GM18502 (cell line): ENCODE measurements around the gene VAV3.
"Not testable (repeated sequence)": the region's sequence is repeated elsewhere in the genome, so short reads cannot be mapped to it uniquely, and the experiment has no call there.

Experiments
- ATAC-seq: cut with Tn5 transposase; IDR thresholded peaks from one replicate; pipeline ENCODE4 v1.9.1; 2021; ENCODE audit warnings: mild to moderate bottlenecking; ENCODE audit not compliant: unreplicated experiment, poor library complexity

VAV3 gene

GRCh38 chr1:107895403-107896191 lies 69.4 kb downstream of the VAV3 start:
- no peak for ATAC-seq

- ATAC-seq = no peak
These were observed 70.4 kb downstream of the VAV3 start for GRCh38 chr1:107894605-107895004.

DNA sequence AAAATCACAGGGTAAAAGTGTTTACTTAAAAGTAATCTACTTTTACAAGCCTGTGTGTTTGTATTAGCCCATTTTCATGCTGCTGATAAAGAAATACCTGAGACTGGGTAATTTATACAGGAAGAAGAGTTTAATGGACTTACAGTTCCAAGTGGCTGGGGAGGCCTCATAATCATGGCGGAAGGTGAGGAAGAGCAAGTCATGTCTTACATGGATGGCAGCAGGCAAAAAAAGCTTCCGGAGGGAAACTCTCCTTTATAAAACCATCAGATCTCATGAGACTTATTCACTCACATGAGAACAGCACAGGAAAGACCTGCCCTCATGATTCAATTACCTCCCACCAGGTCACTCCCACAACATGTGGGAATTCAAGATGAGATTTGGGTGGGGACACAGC lies 71.6 kb downstream of the VAV3 start:
- not testable (repeated sequence) for ATAC-seq

DNA sequence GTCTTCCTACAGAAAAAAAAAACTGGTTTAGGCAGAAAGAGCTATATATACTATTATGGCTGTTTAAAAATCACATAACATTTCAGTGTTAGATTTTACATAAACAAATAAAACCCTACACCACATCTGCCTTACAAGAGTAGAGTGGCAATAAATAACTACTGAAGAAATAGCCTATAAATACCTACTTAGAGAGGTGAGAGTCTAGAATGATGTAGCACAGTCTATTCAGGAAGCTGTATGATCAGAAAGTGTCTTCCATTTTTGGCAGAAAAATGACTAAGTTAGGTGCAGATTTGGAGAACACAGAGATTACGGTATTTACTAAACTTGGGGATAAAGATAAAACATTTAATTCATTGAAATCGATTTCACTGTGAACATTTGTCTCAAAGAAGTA lies 75.5 kb downstream of the VAV3 start:
- no peak for ATAC-seq

GRCh38 chr1:107883562-107883961 lies 81.4 kb downstream of the VAV3 start:
- no peak for ATAC-seq

DNA sequence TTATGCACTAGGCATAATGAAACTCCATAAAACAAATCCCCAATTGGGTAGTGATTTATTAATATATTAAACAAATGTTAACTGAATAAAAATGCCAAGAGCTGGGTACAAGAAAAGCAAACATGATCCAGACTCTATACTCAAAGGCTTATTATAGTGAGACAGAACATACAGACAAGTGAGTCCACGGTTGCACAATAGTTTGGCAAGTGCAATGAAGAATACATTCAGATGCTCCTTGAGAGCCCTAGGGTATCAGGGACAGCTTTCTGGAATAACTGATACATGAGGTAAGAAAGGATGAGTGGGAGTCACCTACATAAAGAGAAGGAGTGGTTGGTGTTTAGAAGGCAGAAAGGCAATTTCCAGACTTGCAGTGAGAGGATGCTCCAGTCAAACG lies 85.1 kb downstream of the VAV3 start:
- no peak for ATAC-seq

DNA sequence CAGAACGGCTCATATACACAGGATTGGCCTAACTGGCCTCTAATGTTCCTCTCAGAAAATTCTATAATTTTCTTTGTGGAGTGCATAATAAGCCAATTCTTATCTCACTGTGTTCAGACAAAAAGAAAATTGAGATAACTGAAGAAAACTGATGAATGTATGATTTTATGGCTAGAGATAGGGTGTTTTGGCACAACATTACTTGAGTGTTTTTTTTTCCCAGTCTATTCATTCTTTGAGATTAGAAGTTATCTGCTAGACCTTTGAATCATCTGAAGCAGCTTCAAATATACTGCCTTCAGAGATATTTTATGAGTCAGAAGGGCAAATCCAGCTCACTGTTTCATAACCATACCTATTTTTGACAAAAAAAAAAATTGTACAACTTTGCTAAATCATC lies 85.6 kb downstream of the VAV3 start:
- ATAC-seq = no peak

DNA sequence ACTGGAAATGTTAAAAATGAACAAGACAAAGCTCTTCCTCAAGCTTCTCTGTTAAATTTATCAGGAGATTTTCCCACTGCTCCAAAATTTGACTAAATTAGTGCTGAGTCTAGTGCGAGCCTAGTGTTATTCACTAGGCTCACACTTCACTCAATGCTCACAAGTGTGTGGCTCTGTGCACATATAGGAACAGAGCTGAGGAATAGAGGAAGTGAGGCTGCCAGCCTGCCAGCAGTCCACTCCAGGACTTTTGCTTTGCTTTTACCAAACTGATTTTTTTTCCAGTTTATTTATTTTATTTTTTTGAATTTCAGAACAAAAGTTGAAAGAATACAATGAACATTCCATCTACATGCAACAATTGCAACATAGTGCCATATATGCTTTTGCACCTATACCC lies 87.2 kb downstream of the VAV3 start:
- no peak for ATAC-seq

- no peak for ATAC-seq
These were observed 87.9 kb downstream of the VAV3 start for GRCh38 chr1:107877092-107877491.

DNA sequence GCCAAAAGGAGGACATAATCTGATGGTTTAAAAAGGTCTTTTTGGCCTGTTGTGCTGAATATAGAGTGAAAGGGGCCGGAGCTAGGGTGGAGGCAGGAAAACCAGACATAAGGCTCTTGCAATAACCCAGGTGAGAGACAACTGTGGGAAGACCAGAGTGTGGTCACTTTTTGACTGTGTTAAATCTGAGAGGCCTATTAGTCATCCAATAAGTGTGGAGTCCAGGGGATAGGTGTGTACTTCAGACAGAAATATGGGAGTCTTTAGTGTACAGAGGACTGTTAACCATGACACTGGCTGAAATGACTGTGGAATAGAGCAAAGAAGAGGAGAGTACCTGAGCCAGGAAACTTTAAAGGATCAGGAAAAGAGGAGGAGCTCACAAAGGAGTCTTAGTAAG lies 89.3 kb downstream of the VAV3 start:
- no peak for ATAC-seq

DNA sequence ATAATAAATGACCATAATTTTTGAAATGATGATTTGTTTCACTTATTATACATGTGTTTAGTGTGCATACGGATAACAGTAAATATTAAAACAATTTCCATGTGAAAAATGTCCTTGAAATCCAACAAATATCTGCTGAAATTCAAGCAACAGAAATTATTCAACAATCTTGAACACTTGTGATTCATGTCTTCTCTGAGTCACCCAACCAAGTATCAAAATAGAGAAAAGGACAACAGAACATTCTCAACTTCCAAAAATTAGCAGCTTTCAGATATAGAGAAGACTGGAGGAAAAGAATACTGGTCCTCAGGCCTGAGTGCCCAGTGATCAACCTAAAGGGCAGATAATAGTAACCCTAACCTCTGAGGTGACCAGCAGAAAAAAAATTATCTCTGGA lies 90.8 kb downstream of the VAV3 start:
- no peak for ATAC-seq

DNA sequence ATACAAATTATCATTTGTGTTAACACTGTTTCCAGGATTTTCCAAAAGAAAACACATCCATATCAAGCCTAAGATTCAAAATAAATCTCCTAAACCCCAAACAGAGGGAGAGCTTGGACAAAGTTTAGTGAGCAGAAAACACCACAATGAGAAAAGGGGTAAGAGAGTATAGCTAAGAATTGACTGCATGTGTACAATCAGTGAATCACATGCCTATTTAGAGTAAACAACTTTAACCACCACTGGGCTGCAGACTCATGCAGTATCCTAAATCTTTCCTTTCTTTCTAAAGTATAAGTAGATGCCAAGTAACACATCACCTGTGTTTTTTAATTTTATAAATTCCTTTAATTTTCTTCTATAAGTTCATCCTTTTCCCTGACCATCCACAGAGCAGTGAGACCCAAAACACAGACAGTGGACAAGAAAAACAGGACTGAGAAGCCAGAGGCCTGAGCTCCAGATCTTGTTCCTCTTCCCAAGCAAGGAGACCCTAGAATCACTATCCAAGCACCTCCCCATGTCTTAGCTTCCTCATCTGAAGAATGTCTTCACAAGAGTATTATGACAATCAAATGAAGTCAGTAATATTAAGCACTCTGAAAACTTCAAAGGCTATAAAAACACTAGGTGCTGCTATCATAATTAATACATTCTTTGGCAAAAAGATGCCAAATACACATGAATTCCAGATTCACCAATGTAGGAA lies 93.1 kb downstream of the VAV3 start:
- ATAC-seq = no peak

GRCh38 chr1:107871259-107871658 lies 93.7 kb downstream of the VAV3 start:
- ATAC-seq = no peak

DNA sequence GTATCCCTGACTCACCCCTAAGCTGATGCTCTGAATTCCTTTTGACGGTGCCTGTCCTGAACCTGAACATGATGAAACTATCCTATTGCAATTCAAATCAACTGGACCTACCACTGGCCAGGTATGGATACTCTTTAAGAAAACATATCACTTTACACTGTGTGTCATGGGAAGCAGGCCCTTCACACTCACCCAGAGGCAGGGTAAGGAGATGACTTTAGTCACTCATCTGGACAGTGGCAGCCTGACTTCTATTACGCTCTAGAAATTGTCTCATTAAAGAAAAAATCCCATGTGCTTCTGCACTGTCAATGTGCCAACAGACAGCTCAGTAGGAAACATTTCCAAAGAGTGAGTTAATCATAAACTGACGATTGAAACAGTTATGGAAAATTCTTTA lies 94.3 kb downstream of the VAV3 start:
- no peak for ATAC-seq

DNA sequence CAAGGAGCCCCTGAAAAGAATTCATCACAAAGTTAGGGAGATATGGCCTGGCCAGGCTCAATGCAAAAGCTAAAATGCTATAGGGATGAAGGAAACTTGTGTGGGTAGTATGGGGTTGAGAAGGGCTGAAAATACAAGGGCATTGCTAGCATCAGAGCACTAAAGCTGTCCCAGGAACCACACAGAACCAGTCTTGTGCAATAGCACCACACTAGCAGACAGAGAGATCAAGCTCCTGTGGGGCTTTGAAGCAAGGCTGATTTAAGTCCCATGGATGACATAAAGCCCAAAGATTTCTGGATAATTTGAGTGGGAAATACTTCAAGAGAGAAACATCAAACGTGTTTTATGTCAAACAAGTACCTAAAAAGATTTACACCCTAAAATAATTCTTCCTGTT lies 97.1 kb downstream of the VAV3 start:
- ATAC-seq = no peak

GRCh38 chr1:107867422-107867821 lies 97.6 kb downstream of the VAV3 start:
- ATAC-seq = no peak

DNA sequence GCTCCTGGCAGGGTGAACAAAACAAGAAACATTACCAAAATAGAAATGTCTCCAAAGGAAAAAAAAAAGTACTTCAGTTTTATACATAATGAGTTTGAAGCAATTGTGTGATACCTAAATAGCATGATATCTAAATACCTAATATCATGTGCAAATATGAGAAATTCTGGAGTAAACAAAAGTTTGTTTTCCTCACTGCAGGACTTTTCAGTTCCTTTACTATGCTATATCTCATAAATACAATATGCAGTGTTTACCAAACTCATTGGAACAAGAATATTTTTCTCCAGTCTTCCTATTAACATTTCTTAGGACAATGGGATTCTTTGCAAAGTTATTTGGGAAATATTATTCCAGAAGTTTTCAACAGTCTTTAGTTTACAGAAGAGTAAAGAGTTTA lies 98.1 kb downstream of the VAV3 start:
- ATAC-seq = no peak

- ATAC-seq = no peak
These were observed 99.4 kb downstream of the VAV3 start for GRCh38 chr1:107865627-107866026.

DNA sequence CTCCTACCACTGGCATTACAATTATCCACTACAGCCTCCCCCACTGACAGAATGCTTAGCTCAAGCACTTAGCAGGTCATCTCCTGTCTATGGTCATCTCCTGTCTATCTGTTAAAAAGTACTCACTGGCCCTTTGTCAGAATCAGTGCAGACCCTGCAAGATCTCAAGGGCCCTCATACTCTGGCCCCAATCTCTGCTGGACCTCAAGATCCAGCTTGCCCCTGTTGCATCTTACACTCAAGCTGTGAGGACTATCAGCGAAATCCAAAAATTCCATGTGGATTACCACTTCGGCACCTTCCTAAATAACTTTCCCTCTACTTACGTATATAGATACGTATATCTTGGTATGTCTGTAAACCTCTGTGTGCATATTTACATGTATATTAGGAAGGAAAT lies 101.6 kb downstream of the VAV3 start:
- ATAC-seq = no peak

GRCh38 chr1:107862064-107862463 lies 102.9 kb downstream of the VAV3 start:
- no peak for ATAC-seq

GRCh38 chr1:107858323-107858722 lies 106.7 kb downstream of the VAV3 start:
- ATAC-seq = no peak

DNA sequence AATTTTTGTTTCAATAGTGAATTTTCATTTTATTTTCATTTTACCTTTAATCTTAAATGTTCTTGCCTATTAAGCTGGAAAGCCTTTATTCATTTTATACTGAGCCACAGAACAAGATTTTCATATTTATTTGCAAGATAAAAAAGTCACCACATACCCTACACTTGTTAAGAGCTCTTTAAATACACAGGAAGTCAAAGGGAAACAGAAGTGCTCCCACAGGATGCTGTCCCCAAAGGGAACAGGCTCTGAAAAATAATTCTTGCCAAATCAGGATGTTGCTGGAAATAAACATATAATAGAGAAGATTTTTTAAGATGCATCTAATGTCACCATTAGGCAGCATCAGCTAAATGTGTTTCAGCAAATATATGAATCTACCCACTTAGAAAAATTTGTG lies 113.6 kb downstream of the VAV3 start:
- no peak for ATAC-seq
